NCI-H748 treated with DMSO at 0.1 percent for 48 hours (cell line): ENCODE data around the gene PFDN1.

Experiments
- DNase-seq: peaks from one replicate; lab custom pipeline; 2025; lab: John Stamatoyannopoulos, UW

PFDN1 gene

DNA sequence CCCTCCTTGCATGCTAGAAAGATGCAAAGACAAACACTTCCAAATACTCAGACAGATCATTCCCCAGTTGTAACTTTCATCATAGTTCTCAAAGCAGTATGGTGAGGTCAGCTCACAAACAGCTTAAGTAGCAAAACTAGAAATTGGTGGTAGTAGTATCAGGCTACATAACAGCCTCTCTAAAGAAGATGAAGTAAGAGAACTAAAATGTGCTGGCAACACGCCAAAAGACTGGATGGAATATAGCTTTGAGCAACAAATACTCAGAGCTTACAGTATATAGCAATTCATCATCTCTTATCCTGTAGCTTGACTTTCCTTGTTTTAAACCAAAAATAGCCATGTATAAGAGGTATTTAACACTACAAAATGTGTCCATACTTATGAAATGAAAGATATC is 7.5 kb downstream of the PFDN1 start:
- DNase-seq, result no peak

DNA sequence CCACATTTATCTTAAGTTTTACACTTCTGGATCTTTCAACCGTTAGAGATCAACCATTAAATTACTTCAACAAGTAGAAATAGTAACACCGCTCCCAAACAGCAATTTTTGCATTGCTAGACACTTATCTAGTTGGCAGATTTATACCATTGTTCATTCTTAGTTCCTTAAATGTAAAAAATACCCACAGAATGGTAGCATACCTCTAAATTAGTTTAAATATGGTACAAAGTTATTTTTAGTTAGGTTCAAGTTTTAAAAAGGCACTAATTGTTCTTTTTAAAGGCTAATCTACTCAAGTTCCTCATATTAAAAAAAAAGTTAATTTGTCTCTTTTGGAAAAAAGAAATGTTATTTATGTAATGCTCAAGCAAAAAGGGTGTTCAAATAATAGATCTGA is 8.1 kb downstream of the PFDN1 start:
- DNase-seq, result no peak

- no peak for DNase-seq
Measured at GRCh38 chr5:140293849-140294100, 9.1 kb downstream of the PFDN1 start.

DNA sequence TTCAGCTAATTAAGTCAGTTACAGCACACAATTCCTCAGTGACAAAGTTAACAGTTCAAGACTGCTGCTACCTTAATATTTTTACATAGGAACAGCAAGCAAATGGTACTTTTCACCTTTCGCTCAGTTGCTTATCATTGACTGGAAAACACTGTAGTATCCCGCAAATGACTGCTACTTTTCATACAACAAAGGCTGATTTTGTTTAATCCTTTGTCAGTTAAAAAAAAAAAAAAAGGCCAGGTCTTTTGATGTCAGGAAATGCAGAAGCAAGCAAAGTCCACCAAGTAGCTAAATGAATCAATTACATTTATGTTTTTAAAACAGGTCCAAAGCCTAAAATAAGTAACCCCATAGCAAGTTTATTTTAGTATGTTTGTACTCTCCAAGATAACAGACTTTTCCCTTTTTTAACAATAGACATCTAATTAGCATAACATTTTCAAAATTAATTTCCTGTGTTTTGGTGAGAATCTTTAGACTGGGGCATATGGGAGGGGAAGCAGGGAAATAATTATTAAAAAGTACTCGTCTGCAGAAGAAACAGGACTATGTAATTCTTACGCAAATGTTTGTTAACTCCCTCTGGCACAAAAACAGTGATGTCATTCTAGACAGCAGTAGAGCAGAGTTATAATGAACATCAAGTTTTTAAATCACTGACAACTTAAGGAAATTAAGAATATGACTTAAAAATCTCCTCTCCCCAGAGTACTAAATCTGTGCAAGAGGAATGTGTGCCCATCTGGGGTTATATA is 9.6 kb downstream of the PFDN1 start:
- no peak for DNase-seq

DNA sequence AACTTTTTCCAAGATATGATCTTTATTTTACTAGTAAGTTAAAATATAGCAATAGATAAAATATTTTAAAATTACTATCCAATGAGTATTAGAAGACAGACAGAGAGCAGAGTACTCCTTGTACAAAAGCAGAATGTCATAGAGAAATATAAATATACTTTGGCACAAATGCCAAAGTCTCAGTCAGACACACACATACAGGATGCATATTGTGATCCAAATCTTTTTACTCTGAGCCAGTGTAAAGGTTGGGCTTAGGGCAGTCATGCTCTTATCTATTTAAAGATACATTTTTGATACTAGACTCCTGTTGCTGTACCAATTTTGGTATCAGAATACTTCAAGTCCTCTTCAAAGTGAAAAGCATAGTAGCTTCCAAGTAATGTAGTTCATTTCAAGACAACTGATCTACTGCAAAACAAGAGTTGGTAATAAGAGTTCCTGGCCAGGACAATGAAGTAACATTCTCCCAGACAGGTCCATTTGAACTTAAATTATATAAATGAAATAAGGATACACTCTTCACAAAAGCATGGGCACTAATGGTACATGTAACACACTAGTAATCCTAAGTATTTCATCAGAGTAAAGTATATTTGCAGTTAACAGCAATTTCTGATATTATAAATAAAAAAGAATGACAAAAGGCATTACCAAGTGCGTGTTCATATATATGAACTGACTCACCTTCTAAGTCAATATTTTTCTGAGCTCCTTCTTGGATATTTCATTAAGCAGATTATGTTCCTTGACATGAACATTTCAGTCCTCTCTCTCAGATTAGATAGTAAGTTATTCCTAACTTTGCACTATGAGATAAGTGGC is 10.5 kb downstream of the PFDN1 start:
- no peak for DNase-seq

GRCh38 chr5:140287801-140288521 is 14.9 kb downstream of the PFDN1 start:
- DNase-seq, result no peak

- no peak for DNase-seq
Measured at GRCh38 chr5:140286424-140286823, 16.5 kb downstream of the PFDN1 start.

- no peak for DNase-seq
Measured at GRCh38 chr5:140284013-140284412, 18.9 kb downstream of the PFDN1 start.

GRCh38 chr5:140282266-140282665 is 20.6 kb downstream of the PFDN1 start:
- no peak for DNase-seq

GRCh38 chr5:140275837-140276236 is 27.1 kb downstream of the PFDN1 start:
- DNase-seq, result no peak

DNA sequence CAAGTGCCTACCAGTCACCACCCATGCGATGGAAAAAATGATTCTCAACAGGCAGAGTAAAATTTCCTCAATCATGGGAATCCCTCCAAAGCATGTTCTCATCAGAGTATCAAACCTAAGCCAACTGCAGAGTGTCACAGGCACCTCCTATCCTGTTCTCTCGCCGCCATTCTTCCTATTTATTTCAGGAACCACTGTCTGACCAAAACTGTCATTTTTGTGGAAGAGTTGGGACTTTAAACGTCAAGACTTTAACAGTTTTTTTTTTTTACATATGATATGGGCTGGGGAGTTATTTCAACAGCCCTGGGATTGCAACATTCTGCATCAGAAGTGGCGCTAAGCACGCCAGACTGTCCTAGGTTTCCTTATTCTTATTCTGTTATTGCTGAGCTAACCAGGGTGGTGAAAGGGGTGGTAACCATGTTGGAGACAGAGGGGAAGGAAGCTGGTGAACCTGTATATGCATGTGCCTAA is 29.5 kb downstream of the PFDN1 start:
- no peak for DNase-seq

DNA sequence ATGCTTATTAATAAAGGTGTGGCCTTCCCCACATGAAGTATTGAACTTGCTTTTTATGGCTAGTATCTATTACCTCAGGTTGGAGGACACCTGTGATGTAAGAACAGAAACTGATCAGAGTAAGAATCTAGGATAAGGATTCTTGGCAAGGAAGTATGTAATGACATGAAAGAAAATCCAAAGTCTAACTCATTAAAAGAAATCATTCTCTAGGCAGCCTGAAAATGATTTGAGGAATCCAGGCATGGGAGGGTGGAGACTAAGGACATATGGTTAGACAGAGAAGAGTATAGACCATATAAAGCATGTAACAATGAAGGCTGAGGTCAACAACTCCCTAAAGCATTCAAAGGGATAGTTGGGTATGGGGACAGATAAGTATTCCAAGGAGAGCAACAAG is 32.9 kb downstream of the PFDN1 start:
- DNase-seq, result no peak

GRCh38 chr5:140267559-140268018 is 35.3 kb downstream of the PFDN1 start:
- no peak for DNase-seq

- DNase-seq, result no peak
Measured at GRCh38 chr5:140267201-140267540, 35.7 kb downstream of the PFDN1 start.

- no peak for DNase-seq
Measured at GRCh38 chr5:140266471-140267200, 36.3 kb downstream of the PFDN1 start.

DNA sequence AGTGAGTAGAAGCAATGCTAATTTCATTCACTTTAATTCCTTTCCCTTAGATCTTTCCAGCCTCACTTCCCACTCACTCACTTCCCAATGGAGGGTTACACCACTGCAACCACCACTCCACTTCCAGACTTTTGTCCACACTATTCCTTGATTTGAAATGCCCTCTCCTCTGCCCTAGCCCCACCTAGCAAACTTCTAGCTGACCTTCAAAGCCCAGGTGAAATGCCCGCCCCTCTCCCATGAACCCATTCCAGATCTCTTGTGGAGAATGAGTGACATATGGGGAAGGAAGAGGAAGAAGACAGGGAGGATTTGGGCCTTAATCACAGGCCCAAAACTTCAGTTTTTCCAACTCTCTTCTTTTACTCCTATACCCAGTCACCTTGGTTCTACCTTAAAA is 37.1 kb downstream of the PFDN1 start:
- no peak for DNase-seq

DNA sequence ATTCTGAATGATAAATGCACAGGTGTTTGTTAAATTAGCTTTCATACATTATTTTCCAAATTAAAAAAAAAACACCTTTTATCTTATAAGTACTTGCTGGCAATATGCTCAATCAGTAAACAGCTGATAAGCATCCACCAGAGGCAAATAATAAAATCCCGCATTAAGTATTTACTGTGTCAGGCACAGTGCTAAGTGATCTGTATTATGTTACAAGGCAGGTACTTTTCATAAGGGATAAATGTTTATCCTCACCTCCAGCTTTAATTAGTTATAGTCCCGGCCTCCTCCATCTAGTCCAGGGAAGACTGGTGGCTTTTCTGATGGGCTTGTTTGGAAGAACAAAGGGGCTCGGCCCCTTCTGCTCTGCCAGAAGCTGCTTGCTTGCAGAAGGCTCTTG is 40.1 kb downstream of the PFDN1 start:
- no peak for DNase-seq

GRCh38 chr5:140262221-140262620 is 40.7 kb downstream of the PFDN1 start:
- DNase-seq, result no peak

DNA sequence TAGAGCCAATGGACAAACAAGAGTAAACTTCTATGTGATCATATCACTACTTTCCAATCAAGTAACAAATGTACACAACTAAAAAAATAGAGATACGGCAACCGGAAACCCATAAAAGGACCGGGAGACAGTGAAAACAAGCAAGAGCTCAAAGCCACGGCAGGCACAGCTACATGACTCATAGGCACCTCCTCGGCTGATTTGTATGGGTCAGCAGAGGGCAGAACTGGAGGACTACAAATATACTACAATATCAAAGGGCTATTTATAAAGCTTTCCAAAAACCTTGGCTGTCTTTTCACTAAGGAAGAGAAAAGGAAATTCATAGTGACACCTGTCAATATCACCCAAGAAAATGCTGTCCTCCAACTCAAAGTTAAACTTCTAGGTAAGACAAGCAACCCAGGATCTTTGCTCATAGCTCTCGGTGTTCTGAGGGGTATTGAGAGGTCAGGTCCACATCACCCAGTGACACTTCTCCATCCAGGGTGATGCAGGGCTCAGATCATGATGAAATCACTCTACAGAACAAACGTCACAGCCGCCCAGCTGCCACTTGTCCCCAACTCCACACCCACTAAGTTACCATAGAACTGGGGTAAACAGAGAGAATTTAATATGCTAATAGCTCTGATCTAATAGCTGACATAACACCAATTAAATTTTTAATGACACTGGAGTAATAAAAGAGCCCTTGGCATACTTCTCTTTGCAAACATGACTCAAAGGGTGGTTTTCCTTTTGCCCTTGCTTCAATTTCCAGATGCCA is 41.3 kb downstream of the PFDN1 start:
- DNase-seq, result peak; percentile 38

DNA sequence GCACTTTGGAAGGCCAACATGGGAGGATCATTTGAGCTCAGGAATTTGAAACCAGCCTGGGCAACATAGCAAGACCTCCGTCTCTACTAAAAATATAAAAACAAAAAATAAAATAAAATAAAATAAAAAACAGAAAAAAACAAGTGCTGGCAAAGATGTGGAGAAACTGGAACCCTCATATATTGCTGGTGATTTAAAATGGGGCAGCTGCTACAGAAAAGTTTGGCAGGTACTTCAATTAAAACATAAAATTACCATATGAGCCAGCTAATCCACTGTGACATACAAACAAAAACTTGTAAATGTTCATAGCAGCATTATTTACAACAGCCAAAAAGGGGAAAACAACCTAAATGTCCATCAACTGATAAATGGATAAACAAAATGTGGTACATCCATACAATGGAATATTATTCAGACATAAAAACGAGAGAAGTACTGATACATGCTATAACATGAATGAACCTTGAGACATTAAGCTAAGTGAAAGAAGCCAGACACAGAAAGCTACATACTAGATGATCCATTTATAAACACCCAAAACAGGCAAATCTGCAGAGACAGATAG is 42.7 kb downstream of the PFDN1 start:
- DNase-seq, result no peak

DNA sequence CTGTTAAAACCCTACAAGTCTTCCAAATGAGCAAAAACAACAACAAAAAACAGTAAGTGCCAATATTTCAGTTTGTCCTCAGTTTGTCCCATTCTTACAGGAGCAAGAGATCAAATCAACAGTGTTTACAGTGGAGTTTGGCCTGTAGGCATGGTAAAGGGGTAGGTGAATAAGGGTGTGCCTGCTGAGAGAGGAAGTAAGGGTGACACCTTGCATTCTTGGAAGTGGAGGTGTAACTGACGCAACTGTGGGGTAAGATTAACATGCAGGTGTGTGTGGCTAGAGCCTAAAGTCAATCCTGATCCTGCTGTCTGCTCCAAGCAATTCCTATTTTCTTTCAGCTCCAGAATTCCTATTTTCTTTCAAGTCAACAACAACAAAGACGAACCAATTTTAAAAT is 43.4 kb downstream of the PFDN1 start:
- DNase-seq, result no peak
